Measurements from ENCODE around the gene YY1. TPM values are rescaled to one million over a fixed set of nuclear protein-coding genes. Genes with fewer than 3 reads are reported as not detected.

YY1 gene
- total and polyA plus RNA-seq, 2 experiments from 2014 or later: 88.2 to 128 TPM

DNA sequence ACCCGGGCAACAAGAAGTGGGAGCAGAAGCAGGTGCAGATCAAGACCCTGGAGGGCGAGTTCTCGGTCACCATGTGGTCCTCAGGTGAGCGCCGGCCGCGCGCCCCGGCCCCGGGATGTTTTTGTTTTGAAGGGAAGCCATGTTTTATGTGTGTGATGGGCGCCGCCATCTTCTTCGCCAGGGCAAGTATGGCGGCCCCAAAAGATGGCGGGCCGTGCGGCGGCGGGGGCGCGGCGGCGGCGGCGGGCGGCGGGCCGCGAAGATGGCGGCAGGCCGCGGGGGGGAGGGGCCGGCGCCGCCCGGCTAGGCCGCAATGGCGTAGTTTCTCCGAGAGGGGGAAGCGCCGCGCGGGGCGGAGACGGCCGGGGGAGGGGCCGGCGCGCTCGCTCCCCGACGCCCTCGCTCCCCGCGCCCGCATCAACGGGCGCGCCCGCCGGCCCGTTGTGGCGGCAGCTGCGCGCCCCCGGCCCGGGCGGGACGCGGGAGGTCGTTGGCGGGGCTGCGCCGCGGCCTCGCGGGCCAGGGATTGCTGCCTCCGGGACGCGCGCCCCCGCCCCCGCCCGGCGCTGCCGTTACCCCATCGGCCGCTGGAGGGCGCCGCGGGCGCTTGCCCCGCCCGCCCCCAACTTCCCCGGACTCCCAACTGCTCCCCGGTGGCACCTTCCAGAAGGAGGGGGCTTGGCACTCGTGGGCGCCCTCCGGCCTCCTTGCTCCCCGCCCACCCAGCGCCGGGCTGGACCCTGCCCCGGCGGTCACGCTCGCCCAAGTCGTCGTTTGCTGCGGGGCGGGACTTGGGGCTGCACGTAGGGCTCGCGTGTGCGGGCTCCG, 1.1 kb downstream of the YY1 start:
- peaks cover 16% of the 10 kb centered on the region; the same call in 1 of the 2 replicates for H3F3A ChIP-seq (replicated peaks; ENCODE audit: low read depth)
- peaks cover 36% of the 10 kb centered on the region for H3K4me1 ChIP-seq (ENCODE audit: insufficient read depth)
- no peaks in the 10 kb centered on the region for H3K9me2 ChIP-seq (ENCODE audit: insufficient read depth)
- peak; percentile 34 for ATAC-seq
- peak; percentile 84 for DNase-seq (ENCODE audit: low spot score)
- H3K36me3 Mint-ChIP-seq (ENCODE audit: low read depth): peaks cover 37% of the 10 kb centered on the region
- peak overlapping the region; percentile 93 for H3K4me3 Mint-ChIP-seq
- no peaks in the 10 kb centered on the region for H3K27me3 ChIP-seq (ENCODE audit: insufficient read depth)
- H2AFZ ChIP-seq: no peak overlapping the region
- TF ChIP-seq ZNF114 (CRISPR knock-in tag; IDR thresholded peaks at IDR 0.05) (no peak), CREB1 (CRISPR knock-in tag; IDR thresholded peaks at IDR 0.05; ENCODE audit: low read depth) (no peak), NANOG (IDR thresholded peaks at IDR 0.05; ENCODE audit: borderline replicate concordance) (no peak), POLR2AphosphoS5 (IDR thresholded peaks at IDR 0.05; ENCODE audit: low read depth) (no peak)
- TF ChIP-seq, protein P1, sequence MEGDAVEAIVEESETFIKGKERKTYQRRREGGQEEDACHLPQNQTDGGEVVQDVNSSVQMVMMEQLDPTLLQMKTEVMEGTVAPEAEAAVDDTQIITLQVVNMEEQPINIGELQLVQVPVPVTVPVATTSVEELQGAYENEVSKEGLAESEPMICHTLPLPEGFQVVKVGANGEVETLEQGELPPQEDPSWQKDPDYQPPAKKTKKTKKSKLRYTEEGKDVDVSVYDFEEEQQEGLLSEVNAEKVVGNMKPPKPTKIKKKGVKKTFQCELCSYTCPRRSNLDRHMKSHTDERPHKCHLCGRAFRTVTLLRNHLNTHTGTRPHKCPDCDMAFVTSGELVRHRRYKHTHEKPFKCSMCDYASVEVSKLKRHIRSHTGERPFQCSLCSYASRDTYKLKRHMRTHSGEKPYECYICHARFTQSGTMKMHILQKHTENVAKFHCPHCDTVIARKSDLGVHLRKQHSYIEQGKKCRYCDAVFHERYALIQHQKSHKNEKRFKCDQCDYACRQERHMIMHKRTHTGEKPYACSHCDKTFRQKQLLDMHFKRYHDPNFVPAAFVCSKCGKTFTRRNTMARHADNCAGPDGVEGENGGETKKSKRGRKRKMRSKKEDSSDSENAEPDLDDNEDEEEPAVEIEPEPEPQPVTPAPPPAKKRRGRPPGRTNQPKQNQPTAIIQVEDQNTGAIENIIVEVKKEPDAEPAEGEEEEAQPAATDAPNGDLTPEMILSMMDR (conservative IDR thresholded peaks at IDR 0.05; ENCODE audit: low read depth in 2 of 2): peak; percentile 50 to 64; a peak in 3 of 4 replicates
- TF ChIP-seq, protein P2, sequence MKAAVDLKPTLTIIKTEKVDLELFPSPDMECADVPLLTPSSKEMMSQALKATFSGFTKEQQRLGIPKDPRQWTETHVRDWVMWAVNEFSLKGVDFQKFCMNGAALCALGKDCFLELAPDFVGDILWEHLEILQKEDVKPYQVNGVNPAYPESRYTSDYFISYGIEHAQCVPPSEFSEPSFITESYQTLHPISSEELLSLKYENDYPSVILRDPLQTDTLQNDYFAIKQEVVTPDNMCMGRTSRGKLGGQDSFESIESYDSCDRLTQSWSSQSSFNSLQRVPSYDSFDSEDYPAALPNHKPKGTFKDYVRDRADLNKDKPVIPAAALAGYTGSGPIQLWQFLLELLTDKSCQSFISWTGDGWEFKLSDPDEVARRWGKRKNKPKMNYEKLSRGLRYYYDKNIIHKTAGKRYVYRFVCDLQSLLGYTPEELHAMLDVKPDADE (IDR thresholded peaks at IDR 0.05): no peak
- H3K9me3 Mint-ChIP-seq: peaks cover 3% of the 10 kb centered on the region; the same call in 2 of the 3 replicates
- H3K36me3 ChIP-seq (ENCODE audit: insufficient read depth): 0 out of 2 replicates have a peak, but pooled peaks cover 2% of the 10 kb centered on the region
- H3K4me3 ChIP-seq: peak overlapping the region; percentile 95
- peak overlapping the region; percentile 91 for H3K27ac ChIP-seq (ENCODE audit: low read depth)
- H3K27me3 Mint-ChIP-seq (ENCODE audit: insufficient read depth, low read depth, poor library complexity): peaks cover 8% of the 10 kb centered on the region
- peak overlapping the region; percentile 86 for H3K4me2 ChIP-seq
- peaks cover 42% of the 10 kb centered on the region for H3K4me1 Mint-ChIP-seq
- H4K20me1 ChIP-seq (replicated peaks; ENCODE audit: insufficient read depth): peaks cover 68% of the 10 kb centered on the region
- peak overlapping the region; percentile 85 for H3K27ac Mint-ChIP-seq
- peaks cover 82% of the 10 kb centered on the region for H3K79me2 ChIP-seq (replicated peaks; ENCODE audit: insufficient read depth)

DNA sequence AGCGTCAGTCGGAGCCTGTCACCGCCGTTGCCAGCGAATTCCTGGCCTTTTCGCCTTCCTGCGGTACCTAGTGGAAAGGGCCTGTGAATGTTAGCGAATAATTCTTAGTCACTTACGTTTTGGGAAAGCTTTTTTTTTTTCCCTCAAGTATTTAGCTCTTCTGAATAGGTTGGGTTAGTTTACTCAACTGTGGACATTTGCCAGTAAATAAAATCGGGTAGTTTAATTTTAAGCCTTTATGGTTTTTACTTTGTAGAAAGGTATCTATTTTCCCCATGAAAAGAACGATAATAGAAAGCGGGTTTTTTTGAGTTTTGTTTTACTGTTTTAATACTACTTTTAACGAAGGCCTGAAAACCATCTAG, 1.7 kb downstream of the YY1 start:
- H3K27me3 ChIP-seq (ENCODE audit: insufficient read depth): no peaks in the 10 kb centered on the region
- H3K27ac Mint-ChIP-seq: peak overlapping the region; percentile 85
- H3K36me3 Mint-ChIP-seq (ENCODE audit: low read depth): peaks cover 34% of the 10 kb centered on the region
- H3K27me3 Mint-ChIP-seq (ENCODE audit: insufficient read depth, low read depth, poor library complexity): peaks cover 5% of the 10 kb centered on the region
- peaks cover 82% of the 10 kb centered on the region for H3K79me2 ChIP-seq (replicated peaks; ENCODE audit: insufficient read depth)
- peaks cover 68% of the 10 kb centered on the region for H4K20me1 ChIP-seq (replicated peaks; ENCODE audit: insufficient read depth)
- H3K9me3 Mint-ChIP-seq: peaks cover 3% of the 10 kb centered on the region; the same call in 2 of the 3 replicates
- H3K4me3 Mint-ChIP-seq: peak overlapping the region; percentile 93
- peak overlapping the region; percentile 86 for H3K4me2 ChIP-seq
- H3K4me1 Mint-ChIP-seq: peaks cover 44% of the 10 kb centered on the region
- ATAC-seq (no peak), DNase-seq (ENCODE audit: low spot score) (no peak)
- no peak overlapping the region for H2AFZ ChIP-seq
- peak overlapping the region; percentile 86 for H3K4me3 ChIP-seq
- no peaks in the 10 kb centered on the region for H3K9me2 ChIP-seq (ENCODE audit: insufficient read depth)
- peaks cover 16% of the 10 kb centered on the region; the same call in 1 of the 2 replicates for H3F3A ChIP-seq (replicated peaks; ENCODE audit: low read depth)
- peaks cover 42% of the 10 kb centered on the region for H3K4me1 ChIP-seq (ENCODE audit: insufficient read depth)
- H3K27ac ChIP-seq (ENCODE audit: low read depth): peak overlapping the region; percentile 33; the same call in 1 of the 2 replicates
- H3K36me3 ChIP-seq (ENCODE audit: insufficient read depth): no peaks in the 10 kb centered on the region
- TF ChIP-seq, protein P1 (conservative IDR thresholded peaks at IDR 0.05; ENCODE audit: low read depth in 2 of 2): no peak
- TF ChIP-seq ZNF114 (CRISPR knock-in tag; IDR thresholded peaks at IDR 0.05) (no peak), JUNB (IDR thresholded peaks at IDR 0.05; ENCODE audit: unreplicated experiment) (no peak), ZNF331 (CRISPR knock-in tag; IDR thresholded peaks at IDR 0.05; ENCODE audit: low read depth) (no peak), STAT1 (IDR thresholded peaks at IDR 0.05; ENCODE audit: unreplicated experiment) (no peak), EZH2 (IDR thresholded peaks at IDR 0.05; ENCODE audit: low read depth, unreplicated experiment) (no peak)
- TF ChIP-seq, protein P3, sequence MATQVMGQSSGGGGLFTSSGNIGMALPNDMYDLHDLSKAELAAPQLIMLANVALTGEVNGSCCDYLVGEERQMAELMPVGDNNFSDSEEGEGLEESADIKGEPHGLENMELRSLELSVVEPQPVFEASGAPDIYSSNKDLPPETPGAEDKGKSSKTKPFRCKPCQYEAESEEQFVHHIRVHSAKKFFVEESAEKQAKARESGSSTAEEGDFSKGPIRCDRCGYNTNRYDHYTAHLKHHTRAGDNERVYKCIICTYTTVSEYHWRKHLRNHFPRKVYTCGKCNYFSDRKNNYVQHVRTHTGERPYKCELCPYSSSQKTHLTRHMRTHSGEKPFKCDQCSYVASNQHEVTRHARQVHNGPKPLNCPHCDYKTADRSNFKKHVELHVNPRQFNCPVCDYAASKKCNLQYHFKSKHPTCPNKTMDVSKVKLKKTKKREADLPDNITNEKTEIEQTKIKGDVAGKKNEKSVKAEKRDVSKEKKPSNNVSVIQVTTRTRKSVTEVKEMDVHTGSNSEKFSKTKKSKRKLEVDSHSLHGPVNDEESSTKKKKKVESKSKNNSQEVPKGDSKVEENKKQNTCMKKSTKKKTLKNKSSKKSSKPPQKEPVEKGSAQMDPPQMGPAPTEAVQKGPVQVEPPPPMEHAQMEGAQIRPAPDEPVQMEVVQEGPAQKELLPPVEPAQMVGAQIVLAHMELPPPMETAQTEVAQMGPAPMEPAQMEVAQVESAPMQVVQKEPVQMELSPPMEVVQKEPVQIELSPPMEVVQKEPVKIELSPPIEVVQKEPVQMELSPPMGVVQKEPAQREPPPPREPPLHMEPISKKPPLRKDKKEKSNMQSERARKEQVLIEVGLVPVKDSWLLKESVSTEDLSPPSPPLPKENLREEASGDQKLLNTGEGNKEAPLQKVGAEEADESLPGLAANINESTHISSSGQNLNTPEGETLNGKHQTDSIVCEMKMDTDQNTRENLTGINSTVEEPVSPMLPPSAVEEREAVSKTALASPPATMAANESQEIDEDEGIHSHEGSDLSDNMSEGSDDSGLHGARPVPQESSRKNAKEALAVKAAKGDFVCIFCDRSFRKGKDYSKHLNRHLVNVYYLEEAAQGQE (IDR thresholded peaks at IDR 0.05; ENCODE audit: unreplicated experiment): no peak
- TF ChIP-seq, protein P2 (IDR thresholded peaks at IDR 0.05): no peak
